Tibial artery (tissue), 4 donors: ENCODE data around the gene MYBBP1A.

Source experiments
- DNase-seq, 2 donors: peaks; one replicate each; pipeline ENCODE4 v3.0.0-alpha.2; 2019
- H3K27ac ChIP-seq, 2 donors: fragments of 200-600 bp; sonication (generic) in 1 of 2; 1 replicate in 1 of 2; 2 replicates in 1 of 2; pipeline ENCODE4 v1.5.1; 2018 to 2019; ENCODE audit warnings: mild to moderate bottlenecking in 1 of 2
- H3K27me3 ChIP-seq, 2 donors: fragments of 200-600 bp; sonication (generic) in 1 of 2; one replicate each; pipeline versions ENCODE4 v1.5.1 to v1.6.0; 2016 to 2019
- H3K36me3 ChIP-seq, 3 donors: fragments of 200-600 bp; sonication (generic) in 2 of 3; one replicate each; pipeline ENCODE4 v1.5.1; 2016 to 2019; ENCODE audit warnings: mild to moderate bottlenecking in 2 of 3
- H3K4me1 ChIP-seq, 4 donors: fragments of 200-600 bp; sonication (generic) in 2 of 4; 1 replicate in 3 of 4; 2 replicates in 1 of 4; pipeline ENCODE4 v1.5.1; 2016 to 2019
- H3K4me3 ChIP-seq, 2 donors: fragments of 200-600 bp; sonication (generic) in 1 of 2; 1 replicate in 1 of 2; 2 replicates in 1 of 2; pipeline ENCODE4 v1.5.1; 2018 to 2019; ENCODE audit warnings: mild to moderate bottlenecking in 2 of 2
- H3K9me3 ChIP-seq, 3 donors: fragments of 200-600 bp; sonication (generic) in 1 of 3; one replicate each; pipeline ENCODE4 v1.5.1; 2016 to 2019
- intact Hi-C: fragments of 100-400 bp; cut with DNase I; formaldehyde crosslinking; loops from one replicate; pipeline ENCODE4 v1.15.0; 2023; ENCODE audit warnings: low total_unique reads
- TF ChIP-seq, protein P1 (sequence below), 2 experiments: fragments of 200-600 bp in 1 of 2; fragments of 450-650 bp in 1 of 2; IDR thresholded peaks; one replicate each; pipeline ENCODE4 v1.5.1; 2017 to 2019; ENCODE audit warnings: antibody characterized with exemption in 2 of 2, mild to moderate bottlenecking in 1 of 2, moderate library complexity in 1 of 2

The MYBBP1A gene

DNA sequence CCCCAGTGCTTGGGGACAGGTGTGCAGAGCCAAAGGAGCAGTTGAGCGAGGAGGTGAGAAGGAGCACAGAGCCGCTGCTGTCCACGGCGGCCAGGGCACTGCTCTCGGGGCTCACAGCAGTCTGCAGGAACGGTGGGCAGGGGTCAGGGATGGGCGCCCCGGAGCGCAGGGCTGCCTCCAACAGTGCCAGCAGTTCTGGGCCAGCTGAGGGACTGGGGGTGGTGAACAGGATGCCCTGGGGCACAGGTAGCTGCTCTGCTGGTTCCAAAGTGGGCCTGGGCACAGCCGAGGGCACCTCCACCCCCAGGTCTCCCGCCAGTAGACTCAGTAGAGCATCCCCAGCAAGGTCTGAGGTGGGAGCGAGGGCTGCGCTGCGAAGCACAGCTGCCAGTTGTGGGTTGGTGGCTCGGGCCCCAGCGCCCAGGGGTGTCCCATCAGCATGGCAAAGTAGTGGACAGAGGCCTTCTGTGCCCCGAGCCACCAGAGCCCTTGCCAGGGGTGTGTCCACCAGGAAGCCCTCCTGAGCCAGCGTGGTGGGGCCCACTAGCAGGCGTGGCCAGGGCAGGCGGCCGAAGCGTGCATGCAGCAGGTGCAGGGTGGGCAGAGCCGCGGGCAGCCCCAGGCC lies 3.3 kb upstream of the MYBBP1A start:
- intact Hi-C loops, result no loop called here
- peaks cover 0 to 55% (median 34%) of the 10 kb centered on the region in 4 donors for H3K4me1 ChIP-seq
- peak in 1 of 2 donors; percentile 59 for DNase-seq

DNA sequence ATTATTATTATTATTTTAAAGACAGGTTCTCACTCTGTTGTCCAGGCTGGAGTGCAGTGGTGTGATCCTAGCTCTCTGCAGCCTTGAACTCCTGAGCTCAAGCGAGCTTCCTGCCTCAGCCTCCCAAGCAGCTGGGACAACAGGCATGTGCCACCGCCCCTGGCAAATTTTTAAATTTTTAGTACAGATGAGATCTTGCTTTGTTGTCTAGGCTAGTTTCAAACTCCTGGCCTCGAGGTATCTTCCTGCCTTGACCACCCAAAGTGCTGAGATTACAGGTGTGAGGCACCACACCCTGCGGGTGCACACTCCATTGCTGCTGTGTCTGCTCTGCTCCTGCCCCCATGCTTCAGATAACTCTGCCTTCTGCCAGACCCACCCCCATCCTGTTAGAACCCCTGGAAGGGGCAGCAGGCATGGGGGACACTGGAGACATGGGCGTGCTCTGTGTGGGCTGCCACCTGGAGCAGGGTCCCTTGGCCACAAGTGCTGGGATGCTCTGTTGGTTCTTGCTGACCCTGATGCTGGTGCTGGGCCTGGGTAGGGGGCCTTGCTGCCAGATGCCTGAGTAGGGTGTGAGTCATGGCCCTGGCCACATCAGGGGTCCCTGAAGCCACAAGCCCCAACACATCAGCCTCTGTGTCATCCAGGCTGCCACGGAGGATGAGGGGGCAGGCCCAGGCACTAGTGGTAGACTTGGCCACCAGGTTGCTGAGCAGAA lies 2.6 kb upstream of the MYBBP1A start:
- no peaks in the 10 kb centered on the region for H3K27me3 ChIP-seq
- TF ChIP-seq, protein P1, sequence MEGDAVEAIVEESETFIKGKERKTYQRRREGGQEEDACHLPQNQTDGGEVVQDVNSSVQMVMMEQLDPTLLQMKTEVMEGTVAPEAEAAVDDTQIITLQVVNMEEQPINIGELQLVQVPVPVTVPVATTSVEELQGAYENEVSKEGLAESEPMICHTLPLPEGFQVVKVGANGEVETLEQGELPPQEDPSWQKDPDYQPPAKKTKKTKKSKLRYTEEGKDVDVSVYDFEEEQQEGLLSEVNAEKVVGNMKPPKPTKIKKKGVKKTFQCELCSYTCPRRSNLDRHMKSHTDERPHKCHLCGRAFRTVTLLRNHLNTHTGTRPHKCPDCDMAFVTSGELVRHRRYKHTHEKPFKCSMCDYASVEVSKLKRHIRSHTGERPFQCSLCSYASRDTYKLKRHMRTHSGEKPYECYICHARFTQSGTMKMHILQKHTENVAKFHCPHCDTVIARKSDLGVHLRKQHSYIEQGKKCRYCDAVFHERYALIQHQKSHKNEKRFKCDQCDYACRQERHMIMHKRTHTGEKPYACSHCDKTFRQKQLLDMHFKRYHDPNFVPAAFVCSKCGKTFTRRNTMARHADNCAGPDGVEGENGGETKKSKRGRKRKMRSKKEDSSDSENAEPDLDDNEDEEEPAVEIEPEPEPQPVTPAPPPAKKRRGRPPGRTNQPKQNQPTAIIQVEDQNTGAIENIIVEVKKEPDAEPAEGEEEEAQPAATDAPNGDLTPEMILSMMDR (IDR thresholded peaks at IDR 0.05), result no peak
- H3K27ac ChIP-seq, result no peak overlapping the region
- H3K4me1 ChIP-seq, result peaks cover 0 to 55% (median 30%) of the 10 kb centered on the region in 4 donors
- no peak for DNase-seq
- H3K36me3 ChIP-seq, result peaks cover 8 to 14% (median 12%) of the 10 kb centered on the region in 3 donors
- H3K4me3 ChIP-seq, result no peak overlapping the region
- H3K9me3 ChIP-seq, result no peaks in the 10 kb centered on the region
- intact Hi-C loops, result no loop called here

More for the DNA sequence above, 3.3 kb upstream of the MYBBP1A start:
- TF ChIP-seq, protein P1 (IDR thresholded peaks at IDR 0.05), result no peak
- no peaks in the 10 kb centered on the region for H3K9me3 ChIP-seq
- no peak overlapping the region for H3K27ac ChIP-seq
- H3K36me3 ChIP-seq, result peaks cover 1 to 7% (median 5%) of the 10 kb centered on the region in 3 donors
- H3K4me3 ChIP-seq, result no peak overlapping the region
- no peaks in the 10 kb centered on the region for H3K27me3 ChIP-seq

DNA sequence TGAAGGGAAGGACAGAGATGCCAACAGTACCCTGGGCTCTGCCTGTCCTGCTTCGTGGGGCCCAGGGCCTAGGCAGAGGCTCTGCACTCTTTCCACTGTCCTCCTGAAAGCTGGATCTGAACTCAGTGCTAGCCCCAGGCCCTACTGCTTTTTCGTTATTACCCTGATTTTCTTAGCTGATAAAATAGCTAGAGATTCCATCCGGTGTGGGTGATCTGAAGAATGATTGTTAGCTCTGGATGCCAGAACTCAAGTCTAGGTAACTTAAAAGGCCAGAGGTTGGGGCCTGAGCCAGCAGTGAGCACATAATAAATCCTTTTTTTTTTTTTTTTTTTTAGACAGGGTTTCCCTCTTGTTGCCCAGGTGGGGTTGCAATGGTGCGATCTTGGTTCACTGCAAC lies 1.8 kb upstream of the MYBBP1A start:
- peaks cover 16 to 21% (median 20%) of the 10 kb centered on the region in 3 donors for H3K36me3 ChIP-seq
- intact Hi-C loops, result no loop called here
- no peak overlapping the region for H3K4me3 ChIP-seq
- TF ChIP-seq, protein P1 (IDR thresholded peaks at IDR 0.05), result no peak
- peaks cover 0 to 49% (median 23%) of the 10 kb centered on the region in 4 donors for H3K4me1 ChIP-seq
- no peaks in the 10 kb centered on the region for H3K27me3 ChIP-seq
- H3K9me3 ChIP-seq, result no peaks in the 10 kb centered on the region
- no peak for DNase-seq
- no peak overlapping the region for H3K27ac ChIP-seq

DNA sequence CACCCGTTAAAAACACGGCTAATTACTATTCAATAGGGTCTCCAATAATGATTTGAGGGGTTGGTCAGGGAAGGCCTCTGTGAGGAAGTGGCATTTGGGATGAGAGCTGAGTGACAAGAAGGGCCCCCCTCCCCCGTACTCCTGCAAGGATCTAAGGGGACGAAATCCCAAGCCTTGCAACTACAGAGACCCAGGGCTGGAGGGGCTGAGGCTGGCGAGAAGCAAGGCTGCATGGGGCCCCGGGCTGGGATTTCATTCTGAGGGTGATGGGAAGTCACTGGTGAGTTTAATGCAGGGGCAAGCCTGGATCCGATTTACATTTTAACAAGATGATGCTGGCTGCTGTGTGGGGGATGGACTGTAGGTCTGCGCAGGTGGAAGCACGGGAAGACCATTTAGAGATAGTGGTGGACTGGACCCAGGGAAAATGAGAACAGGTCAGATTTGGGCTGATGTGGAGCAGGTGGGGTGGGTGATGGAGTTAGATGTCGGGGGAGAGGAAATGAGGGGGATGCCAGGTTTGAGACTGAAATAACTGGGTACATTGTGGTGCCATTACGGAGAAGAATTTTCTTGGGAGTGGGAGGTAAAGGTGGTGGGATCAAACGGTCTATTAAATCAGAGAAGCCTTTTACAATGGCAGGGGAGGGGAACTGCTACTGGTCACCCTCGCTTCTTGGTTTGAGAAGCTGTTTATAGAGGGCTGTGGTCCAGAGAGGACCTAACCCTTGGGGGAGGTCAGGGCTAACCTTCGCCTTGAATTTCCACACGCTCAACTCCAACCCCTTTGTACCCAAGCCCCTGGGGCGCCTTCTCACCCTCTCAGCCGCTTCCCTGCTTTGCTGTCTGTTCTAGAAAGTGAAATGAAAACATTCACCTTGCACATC lies 932 bp upstream of the MYBBP1A start:
- Histone ChIP-seq H3K36me3 (peaks cover 22 to 30% (median 29%) of the 10 kb centered on the region in 3 donors), H3K9me3 (no peaks in the 10 kb centered on the region), H3K4me1 (peaks cover 0 to 49% (median 22%) of the 10 kb centered on the region in 4 donors), H3K4me3 (peak overlapping the region; percentile 80 to 86), H3K27me3 (no peaks in the 10 kb centered on the region), H3K27ac (peak overlapping the region; percentile 74 to 77)
- DNase-seq, result no peak
- intact Hi-C loops, result no loop called here
- TF ChIP-seq, protein P1 (IDR thresholded peaks at IDR 0.05), result no peak

DNA sequence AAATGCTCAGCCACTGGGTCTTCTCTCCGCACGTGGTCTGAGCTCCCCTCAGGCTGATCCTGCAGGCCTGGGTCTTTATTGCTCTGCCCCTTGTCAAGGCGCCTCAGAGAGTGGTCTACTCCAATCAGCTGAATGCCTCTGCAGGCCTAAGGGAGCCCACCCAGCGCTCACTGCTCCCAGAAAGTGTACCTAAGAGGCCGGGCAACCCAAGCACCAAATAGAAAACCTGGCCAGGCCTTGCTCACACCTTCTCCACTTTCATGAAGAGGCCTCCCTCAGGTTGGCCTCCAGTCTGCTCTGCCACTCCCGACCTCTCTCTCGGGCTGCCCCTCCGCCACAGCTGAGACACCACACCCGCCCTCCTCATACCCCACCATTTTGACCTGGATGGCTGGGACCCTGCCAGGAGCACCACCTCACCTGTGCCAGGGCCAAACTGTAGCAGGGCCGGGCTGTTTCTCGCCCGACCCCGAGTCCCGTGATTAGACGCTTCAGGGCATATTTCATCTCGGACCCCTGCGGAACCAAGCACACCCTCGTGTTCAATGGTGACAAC lies 665 bp downstream of the MYBBP1A start:
- DNase-seq, result peak in 1 of 2 donors; percentile 66
- H3K9me3 ChIP-seq, result no peaks in the 10 kb centered on the region
- H3K27me3 ChIP-seq, result no peaks in the 10 kb centered on the region
- intact Hi-C loops, result loop anchor here (5.0 kb wide), 1 partner anchor 57 kb away; the partner anchor contains the start of gene SPNS2
- H3K4me1 ChIP-seq, result peaks cover 0 to 35% (median 22%) of the 10 kb centered on the region in 4 donors
- H3K4me3 ChIP-seq, result peak overlapping the region; percentile 80 to 86
- peak overlapping the region; percentile 74 to 77 for H3K27ac ChIP-seq
- H3K36me3 ChIP-seq, result peaks cover 29 to 46% (median 44%) of the 10 kb centered on the region in 3 donors
- TF ChIP-seq, protein P1 (IDR thresholded peaks at IDR 0.05), result no peak
